Hepatocyte (in vitro differentiated cells): ENCODE results near the gene PCDHAC2.

Experiments used
- CTCF ChIP-seq: fragments of 200-600 bp; sonication (generic); IDR thresholded peaks from 2 replicates; pipeline ENCODE4 v1.5.1; 2016; ENCODE audit warnings: antibody characterized with exemption, mild to moderate bottlenecking; ENCODE audit not compliant: poor library complexity
- EZH2 ChIP-seq: fragments of 200-600 bp; sonication (generic); IDR thresholded peaks from 2 replicates; pipeline ENCODE4 v1.6.1; 2016; ENCODE audit warnings: antibody characterized with exemption, mild to moderate bottlenecking, borderline replicate concordance

GRCh38 chr5:140923601-140924000, 42.7 kb upstream of the PCDHAC2 start:
- TF ChIP-seq CTCF (no peak), EZH2 (no peak)
